ENCODE results near the gene BCORL1.

Gene BCORL1

DNA sequence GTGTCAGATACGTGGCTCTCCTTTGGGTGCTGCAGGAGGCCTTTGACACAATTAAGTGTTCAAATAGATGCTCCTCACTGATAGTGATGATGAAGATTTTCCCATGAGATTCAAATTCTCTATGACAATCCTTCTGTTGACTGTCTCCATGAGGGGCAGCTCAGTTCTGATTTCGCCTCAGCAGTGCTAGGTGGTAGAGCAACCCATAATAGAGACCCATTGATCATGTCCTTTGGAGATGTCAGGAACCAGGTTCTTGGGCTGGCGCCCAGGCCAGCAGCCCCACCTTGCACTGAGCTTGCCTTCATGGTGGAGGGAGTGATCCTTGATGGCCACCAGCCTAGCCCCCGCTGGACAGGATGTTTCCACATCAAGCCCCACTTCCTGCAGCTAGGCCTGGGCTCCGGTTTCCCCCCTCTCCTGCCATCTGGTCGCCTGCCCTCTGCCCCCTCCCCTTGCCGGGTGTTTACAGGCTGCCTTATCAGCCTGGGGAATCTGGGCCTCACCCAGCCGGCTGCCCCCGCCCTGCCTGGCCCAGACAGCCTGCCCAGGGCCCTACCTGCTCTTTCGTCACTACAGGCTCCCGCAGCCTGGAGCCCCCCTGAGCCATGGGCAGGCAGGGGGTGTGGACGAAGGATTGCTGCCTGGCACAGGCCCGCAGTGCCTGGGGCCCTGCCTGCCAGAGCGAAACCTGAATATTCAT is 115.2 kb downstream of the BCORL1 start:
- no peak for DNase-seq

GRCh38 chrX:130098210-130098552 is 115.7 kb downstream of the BCORL1 start:
- no peak for DNase-seq

DNA sequence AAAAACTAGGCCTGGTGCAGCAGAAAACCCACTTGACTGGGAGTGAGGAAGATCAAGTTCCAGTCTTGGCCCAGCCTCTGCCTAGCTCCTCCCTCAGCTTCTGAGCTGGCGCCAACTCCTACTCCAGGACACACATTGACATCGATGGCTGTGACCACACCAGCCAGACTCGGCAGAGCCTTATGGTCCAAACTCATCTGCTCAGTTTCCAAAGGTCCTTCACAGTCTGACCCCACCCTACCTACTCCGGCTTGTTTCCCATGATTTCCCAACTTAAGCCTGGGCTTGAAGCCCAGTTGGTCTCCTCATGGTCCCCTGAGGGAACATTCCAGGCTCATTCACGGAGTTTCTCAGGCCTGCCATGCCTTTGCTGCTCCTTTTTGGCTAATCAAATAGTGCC is 117.7 kb downstream of the BCORL1 start:
- no peak for DNase-seq

- no peak for DNase-seq
These were observed 121.2 kb downstream of the BCORL1 start for GRCh38 chrX:130103605-130104004.

DNA sequence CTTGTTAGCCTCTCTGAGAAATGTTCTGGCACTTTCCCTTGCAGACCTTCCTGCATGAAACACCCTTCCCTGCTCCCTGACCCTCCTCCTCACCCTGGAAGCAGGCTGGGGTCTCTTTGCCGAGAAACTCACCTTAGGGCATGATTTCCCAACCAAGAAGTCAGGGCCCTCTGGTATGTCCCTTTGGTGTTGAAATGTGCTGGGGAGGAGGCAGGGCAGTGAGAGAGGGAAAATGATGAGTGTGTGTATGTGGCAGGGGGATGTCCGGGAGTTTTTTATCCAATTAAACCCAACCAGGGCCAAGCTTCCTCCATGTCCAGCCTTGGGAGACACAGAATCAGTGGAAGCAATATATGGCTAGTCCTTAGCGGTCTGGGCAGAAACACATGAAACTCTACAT is 122.8 kb downstream of the BCORL1 start:
- no peak for DNase-seq

GRCh38 chrX:130106071-130106470 is 123.6 kb downstream of the BCORL1 start:
- DNase-seq: no peak
